Metanephros (tissue), 2 donors: ENCODE data around the gene KIF2C. TPM values are rescaled to one million over a fixed set of nuclear protein-coding genes. Genes with fewer than 3 reads are reported as not detected.

Experiments
- small RNA-seq: library from RNA; depleted of rRNA; stranded (forward); fragments of <200 nt; gene quantifications from one replicate; pipeline ENCODE3, GENCODE V24; 2014; ENCODE audit warnings: low replicate concordance
- total RNA-seq: library from RNA; depleted of rRNA; stranded (reverse); fragments of >200 nt; gene quantifications from one replicate; pipeline ENCODE4 v1.2.3, GENCODE V29; 2014

KIF2C gene
- 13.3 TPM for total RNA-seq

GRCh38 chr1:44739307-44740178 lies at the start of gene KIF2C:
Gene KIF2C, plus strand, starts transcription at chr1:44739837. Its CDS starts 96 bp downstream, at chr1:44739933.

DNA sequence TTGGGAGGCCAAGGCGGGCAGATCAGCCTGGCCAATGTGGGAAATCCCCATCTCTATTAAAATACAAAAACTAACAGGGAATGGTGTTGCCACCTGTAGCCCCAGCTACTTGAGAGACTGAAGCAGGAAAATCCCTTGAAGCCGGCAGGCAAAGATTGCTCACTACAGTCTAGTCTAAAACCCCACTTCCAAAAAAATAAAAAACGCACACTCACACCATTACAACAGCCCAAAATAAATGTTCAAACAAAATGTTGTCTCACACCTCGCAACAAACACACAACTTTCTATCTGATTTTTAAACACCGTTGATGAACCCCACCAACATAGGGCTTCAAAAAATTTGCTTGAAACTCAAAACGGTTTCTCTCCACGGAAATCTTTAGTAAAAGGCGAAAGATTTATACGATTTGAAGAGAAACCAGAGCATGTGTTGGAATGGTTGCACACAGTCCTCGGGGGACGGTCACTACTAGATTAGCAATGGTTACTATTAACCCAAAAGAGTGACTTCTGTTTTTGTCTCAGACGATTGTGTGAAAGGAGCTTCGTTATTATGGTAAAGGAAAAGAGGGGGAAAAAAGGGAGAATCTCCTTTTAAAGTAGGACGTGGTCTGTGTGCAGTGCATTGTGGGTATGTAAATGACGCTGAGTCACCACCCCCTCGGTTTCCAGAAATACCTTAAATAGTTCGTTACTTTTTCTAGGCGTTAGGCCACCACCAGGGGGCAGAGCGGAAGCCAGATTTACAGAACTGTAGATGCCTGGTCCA lies 8.7 kb upstream of the KIF2C start, which contains the start of gene RNU5D-1:
Gene RNU5D-1 (minus strand): TSS at position 430 of the 772 bp plus-strand sequence.

GRCh38 chr1:44775078-44775929 lies 35.7 kb downstream of the KIF2C start, which contains the start of gene RPS8:
Gene RPS8, plus strand, starts transcription at chr1:44775540. Its CDS starts 57 bp downstream, at chr1:44775597.

DNA sequence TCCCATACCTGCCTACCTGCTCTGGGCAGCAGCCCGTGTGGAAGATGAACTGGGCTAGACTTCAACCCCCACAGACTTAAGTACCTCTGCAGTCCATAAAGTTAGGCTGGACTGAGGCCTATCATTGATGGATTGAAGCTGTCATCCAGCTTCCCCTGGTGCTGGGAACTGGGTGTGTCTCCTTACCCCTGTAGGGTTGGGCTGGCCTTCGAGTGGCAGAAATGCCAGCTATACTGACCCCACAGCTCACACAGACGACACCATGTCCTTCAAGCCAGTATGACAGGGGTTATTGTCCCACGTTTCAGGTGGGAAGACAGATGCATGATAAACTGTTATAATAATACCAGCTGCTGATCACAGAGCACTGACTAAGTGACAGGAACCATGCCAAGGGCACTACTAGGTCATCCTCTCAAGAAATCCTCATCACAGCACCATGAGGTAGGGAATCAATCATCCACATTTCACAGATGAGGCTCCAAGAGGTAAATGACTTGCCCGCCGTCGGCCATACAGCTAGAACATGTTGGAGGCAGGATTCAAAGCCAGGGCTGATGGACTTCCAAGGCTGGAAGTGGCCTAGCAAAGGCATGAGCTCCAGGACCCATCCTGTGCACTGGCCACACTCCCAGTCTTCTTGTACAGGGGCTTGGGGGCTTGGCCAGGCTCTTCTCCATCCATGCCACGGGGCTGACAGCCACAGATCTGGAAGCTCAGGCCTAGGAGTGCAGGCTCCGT lies 48.7 kb downstream of the KIF2C start, which contains the start of gene BEST4:
Gene BEST4 (minus strand): TSS at position 51 of the 741 bp plus-strand sequence. CDS start 465 bp downstream, outside the sequence.

DNA sequence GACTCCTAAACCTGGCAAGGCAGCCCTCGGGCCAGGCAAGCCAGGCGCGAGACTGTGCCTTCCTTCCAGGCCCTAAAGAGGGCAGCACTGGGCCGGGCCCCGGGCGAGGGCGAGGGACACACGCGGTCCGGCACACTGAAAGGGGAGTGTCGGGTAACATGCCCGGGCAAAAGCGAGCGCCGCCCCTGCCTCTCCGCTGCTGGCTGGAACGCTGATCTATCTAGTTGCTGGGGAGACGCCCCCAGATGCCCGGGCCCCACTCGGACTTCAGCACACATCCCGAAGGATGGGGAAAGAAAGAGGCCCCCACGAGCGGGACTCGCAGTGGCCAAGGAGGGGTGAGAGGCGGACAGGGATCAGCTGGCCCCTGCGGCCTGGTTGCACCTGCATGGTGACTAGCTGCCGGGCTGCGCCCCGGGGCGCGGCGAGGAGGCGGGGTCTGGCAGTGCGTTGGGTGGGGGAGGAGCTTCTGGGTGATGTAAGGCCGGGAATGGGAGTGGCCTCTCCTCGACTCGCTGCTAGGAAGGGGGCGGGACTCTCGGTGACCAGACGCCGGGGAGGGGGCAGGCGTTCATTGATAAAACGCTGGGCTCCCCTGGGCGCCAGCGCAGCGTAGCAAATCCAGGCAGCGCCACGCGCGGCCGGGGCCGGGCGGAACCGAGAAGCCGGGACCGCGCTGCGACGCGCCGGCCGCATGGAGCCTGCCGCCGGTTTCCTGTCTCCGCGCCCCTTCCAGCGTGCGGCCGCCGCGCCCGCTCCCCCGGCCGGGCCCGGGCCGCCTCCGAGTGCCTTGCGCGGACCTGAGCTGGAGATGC lies 60.3 kb downstream of the KIF2C start, which contains the start of gene PLK3:
Gene PLK3 (plus strand): TSS at position 608 of the 815 bp plus-strand sequence. CDS start 87 bp downstream, at position 695.

DNA sequence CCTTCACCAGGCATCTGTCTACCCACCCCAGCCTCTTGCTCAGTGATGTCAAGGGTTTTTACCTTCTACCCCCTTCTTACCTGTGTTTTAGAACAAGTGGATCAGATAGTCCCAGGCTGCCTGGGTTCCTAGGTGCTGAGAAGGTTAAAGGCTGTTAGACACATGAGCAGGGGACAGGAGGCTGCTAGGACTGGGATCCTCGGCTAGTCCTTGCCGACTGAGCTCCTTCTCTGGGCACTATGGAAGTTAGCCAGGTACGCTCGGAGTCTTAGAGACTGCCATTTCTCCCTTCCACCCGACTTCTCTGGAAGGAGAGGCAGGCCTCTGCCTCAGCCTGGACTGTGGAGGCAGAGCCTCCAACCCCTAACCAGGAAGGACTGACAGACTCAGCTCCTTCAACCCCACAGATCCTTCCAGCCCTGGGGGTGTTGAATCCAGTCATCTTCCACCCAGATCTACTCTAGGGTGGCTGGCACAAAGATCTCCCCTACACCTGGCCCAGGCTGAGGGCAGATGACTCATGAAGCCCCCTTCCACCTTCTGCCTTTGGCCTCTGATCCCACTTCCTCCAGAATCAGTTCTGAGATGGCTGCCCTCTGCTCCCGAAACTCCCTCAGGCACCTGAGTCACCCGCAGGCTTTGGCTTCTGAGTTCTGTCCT lies 67.2 kb downstream of the KIF2C start, which contains the start of gene DYNLT4:
Gene DYNLT4 (minus strand): TSS at position 648 of the 660 bp plus-strand sequence. CDS start 683 bp downstream, outside the sequence.

GRCh38 chr1:44808063-44808937 lies 68.7 kb downstream of the KIF2C start, which contains the start of gene BTBD19:
Gene BTBD19, plus strand, starts transcription at chr1:44808523. Its CDS starts 298 bp downstream, at chr1:44808821.

Small RNA genes lying within 50 kb of the gene (small RNA-seq; reads per million reads assigned to genes)
- gene RNU5D-1 (29.9 reads per million, percentile 96 among the genes with 10 or more reads in this experiment), gene RNU5F-1 (4.4 reads per million, percentile 93 among the genes with 10 or more reads in this experiment), gene SNORD38A (94.4 reads per million, percentile 97 among the genes with 10 or more reads in this experiment), gene SNORD38B (not detected), gene SNORD46 (2,802 reads per million, percentile 100 among the genes with 10 or more reads in this experiment), gene SNORD55 (not detected)

Other genes with a start within 250 kb of the KIF2C start
- 8.0 TPM for gene TMEM53, start 65.4 kb upstream of the KIF2C start, total RNA-seq
- gene ARMH1, start 65.1 kb upstream of the KIF2C start, total RNA-seq: 4.3 TPM
- not detected for gene RNU5D-1, start 8.7 kb upstream of the KIF2C start, total RNA-seq
- gene RPS8, start 35.7 kb downstream of the KIF2C start, total RNA-seq: 1,216 TPM
- 0.64 TPM for gene BEST4, start 48.3 kb downstream of the KIF2C start, total RNA-seq
- gene PLK3, start 60.5 kb downstream of the KIF2C start, total RNA-seq: 11.6 TPM
- not detected for gene DYNLT4, start 67.5 kb downstream of the KIF2C start, total RNA-seq
- 14.7 TPM for gene BTBD19, start 68.7 kb downstream of the KIF2C start, total RNA-seq
- gene PTCH2, start 103.4 kb downstream of the KIF2C start, total RNA-seq: 4.0 TPM
- 26.2 TPM for gene EIF2B3, start 246.8 kb downstream of the KIF2C start, total RNA-seq